SHP77 treated with DMSO at 0.1 percent for 48 hours (cell line): ENCODE measurements around the gene CD1C.
"Not testable (repeated sequence)": the region's sequence is repeated elsewhere in the genome, so short reads cannot be mapped to it uniquely, and the experiment has no call there.

Experiments used
- DNase-seq: peaks from one replicate; lab custom pipeline; 2025; lab: John Stamatoyannopoulos, UW

The CD1C gene

DNA sequence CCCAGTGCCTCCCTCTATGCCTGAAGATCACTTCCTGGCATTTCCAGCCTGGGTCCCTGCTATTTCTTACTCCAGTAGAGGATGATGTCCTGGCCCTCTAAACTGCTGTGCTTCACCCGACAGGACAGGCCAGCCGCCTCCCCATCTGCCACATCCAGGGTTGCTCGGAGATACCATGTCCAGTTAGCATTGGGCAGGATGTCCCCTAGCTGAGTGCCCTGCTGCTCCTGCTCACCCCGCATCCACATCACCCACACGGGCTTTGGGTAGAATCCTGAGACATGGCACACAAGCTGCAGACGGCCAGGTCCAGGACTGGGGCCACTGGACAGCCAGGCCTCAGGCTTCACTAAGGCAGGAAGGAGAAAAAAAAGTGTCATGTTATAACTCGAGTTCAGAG is 39.6 kb downstream of the CD1C start:
- DNase-seq: no peak

DNA sequence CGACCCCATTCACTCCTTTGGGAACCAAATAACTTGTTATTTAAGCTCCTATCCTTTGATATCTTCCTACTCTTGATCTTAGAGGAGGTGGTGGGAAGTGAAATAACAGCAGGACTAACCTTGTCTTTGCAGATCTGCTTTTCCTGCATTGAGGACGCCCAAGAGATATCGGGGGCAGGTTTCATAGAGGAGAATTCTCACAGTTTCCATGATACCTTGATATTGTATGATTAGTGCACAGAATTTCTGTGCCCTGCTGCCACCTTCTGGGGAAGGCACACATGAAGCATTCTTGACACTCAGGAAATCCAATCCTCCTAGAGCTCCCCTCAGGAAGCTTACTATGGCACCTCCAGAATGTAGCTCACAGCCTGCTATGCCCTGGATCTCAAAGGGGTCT is 40.0 kb downstream of the CD1C start:
- DNase-seq: no peak

DNA sequence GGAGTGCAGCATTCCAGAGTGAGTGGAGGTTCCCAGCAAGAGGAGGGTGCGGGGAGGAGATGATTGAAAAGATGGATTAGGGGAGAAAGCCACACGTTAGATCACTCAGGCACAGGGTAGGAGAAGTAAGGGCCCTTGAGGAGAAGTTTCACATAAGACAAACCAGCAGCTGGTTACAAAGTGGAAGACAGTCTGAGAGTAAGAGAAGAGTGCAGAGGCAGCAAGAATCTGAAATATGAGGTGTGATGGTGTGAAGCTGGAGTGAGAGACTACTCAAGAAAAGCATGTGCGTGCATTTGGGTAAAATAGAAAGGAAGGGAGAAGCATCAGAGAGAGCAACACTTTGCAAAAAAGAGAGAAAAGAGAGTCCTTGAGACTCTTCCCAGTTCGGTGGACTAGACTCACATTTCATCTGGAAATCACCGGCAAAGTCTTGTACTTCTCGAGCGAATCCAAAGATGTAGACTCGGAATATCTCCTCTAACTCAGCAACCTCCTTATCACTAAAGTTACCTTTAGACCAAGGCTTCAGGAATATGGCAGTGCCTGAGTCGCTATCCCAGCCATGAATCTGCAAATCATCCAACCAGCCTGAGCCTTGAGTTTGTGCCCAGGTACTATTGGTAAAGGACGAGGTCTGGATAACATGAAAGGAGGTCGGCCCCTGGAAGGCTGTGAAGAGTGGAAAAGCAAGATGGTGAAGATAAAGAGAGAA is 40.8 kb downstream of the CD1C start:
- DNase-seq: no peak

DNA sequence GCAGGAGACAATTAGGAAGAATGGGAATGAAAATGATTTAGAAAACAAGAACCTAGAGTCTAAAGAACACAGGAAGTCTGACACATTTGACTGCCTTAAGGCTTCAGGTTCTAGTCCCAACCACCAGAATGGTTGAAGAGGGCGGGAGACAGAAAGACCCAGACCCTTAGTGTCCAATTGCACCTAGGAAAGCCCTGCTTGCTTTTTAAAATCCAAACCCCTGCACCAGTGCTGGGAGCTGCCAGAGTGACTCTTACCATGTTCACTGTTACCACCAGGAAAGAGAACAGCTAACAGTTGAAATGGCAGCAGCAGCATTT is 41.3 kb downstream of the CD1C start:
- DNase-seq: no peak

DNA sequence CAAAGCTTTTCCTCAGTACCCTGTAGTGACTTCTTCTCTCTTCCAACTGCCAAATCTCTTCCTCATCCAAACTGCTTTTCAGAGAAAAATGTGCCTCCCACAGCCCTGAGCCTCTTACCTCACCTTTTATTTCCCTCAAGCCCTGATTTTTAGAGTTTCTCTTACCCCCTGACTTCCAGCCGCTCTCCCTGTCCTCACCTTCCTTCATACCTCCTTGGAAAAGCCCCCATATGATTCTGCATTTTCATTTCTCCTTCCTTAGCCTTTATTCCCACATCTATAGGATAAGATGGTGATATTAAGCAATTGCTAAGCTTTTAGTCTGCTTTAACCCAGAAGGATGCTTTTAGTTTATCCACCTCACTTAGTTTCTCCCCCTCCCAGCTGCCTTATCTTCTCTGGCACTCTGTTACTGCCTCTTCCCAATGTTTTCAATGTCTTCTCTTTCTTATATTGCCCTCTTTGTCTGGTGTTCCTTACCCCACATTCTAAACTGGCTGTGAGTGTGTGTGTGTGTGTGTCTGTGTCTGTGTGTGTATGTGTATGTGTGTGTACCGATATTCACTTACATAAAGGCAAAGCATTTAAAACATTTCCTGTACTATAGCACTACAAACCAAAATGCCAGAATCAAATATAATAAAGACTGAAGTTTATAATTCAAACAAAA is 41.9 kb downstream of the CD1C start, which contains the start of gene CD1B:
Gene CD1B (minus strand): TSS at position 51 of the 670 bp plus-strand sequence. CDS start 108 bp downstream, outside the sequence.
- no peak for DNase-seq

DNA sequence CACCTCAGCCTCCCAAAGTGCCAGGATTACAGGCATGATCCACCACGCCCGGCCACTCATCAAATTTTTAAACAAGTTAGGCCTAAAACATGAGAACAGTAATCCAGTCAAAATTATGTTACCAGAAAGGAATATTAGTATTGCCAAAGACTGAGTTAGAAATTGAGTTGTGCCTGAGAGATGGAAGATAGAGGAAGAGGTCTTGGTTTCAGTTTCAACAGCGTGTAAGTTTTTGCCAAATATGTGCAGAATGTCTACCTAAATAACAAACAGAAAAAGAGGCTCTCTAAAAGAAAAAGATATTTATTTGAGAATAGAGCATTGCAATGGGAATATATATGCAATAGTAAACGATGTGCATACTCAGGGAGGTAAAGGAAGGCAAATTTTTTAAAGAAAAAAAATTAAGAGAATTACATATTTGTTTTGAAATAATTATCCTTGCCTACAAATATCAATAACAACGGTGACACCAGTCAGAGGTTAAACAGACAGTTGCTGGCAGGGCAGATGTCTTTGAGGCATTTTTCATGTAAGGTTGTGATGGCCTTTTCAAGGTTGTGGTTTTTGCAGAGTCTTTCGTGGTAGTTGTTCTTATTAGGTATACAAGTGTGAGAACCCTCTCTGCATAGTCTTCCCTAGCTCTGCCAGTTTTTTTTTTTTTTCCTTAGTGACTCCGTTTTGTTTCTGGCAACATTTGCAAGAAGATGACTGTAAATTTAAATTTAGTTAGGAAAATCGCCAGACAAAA is 43.9 kb downstream of the CD1C start:
- no peak for DNase-seq

DNA sequence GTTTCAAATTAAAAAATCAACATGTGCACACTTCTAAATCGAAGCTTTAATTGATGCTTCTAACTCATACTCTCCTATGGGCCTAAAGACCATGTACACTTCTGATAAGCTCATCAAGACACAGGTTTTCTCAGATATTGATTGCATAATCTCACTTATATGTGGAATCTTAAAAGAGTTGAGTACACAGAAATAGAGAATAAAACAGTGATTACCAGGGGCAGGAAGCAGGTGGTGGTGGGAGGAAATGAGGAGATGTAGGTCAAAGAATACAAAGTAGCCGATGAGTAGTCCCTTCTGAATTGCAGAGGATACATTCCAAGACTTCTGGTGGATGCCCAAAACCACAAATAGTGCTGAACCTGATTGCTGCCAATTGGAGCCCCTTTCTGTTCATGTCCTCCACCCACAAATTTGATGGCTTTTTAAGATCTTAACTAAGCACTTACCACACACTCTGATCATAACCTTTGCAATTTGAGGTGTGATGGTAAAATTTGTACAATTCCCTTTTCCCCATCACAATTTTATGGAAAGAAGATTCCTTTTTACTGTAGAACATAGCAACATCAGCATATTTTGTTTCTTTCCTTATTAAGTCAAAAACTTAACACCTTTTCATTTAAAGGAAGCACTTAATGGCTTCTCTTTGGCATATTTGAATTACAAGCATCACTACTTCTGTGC is 44.9 kb downstream of the CD1C start:
- DNase-seq: no peak

DNA sequence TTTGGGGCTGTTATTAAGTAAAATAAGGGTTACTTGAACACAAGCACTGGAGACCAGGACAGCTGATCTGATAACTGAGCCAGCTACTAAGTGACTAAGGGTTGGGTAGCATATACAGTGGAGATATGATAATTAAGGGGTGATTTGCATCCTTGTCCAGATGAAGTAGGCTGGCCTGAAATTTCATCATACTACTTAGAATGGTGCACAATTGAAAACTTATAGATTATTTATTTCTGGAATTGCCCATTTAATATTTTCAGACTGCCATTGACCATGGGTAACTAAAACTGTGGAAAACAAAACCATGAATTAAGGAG is 45.5 kb downstream of the CD1C start:
- no peak for DNase-seq

DNA sequence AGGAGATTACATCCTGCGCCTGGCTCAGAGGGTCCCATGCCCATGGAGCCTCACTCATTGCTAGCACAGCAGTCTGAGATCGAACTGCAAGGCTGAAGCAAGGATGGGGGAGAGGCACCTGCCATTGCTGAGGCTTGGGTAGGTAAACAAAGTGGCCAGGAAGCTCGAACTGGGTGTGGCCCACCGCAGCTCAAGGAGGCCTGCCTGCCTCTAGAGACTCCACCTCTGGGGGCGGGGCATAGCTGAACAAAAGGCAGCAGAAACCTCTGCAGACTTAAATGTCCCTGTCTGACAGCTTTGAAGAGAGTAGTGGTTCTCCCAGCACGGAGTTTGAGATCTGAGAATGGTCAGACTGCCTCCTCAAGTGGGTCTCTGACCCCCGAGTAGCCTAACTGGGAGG is 46.7 kb downstream of the CD1C start:
- DNase-seq: not testable (repeated sequence)
